ENCODE data around the gene GCAT. TPM values are rescaled to one million over a fixed set of nuclear protein-coding genes. Genes with fewer than 3 reads are reported as not detected.

Gene GCAT
- total and polyA plus RNA-seq, 2 of the 13 experiments (the other 11 are each of a cell fraction or from before 2014, with no cell fraction given) = 28.0 to 50.3 TPM

- no peak for TF ChIP-seq RARG (CRISPR knock-in tag; IDR thresholded peaks at IDR 0.05; ENCODE audit: low read depth)
- TF ChIP-seq, protein P1, sequence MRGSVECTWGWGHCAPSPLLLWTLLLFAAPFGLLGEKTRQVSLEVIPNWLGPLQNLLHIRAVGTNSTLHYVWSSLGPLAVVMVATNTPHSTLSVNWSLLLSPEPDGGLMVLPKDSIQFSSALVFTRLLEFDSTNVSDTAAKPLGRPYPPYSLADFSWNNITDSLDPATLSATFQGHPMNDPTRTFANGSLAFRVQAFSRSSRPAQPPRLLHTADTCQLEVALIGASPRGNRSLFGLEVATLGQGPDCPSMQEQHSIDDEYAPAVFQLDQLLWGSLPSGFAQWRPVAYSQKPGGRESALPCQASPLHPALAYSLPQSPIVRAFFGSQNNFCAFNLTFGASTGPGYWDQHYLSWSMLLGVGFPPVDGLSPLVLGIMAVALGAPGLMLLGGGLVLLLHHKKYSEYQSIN (CRISPR knock-in tag; IDR thresholded peaks at IDR 0.05; ENCODE audit: borderline replicate concordance) = no peak
- TF ChIP-seq EHMT2 (IDR thresholded peaks at IDR 0.05; ENCODE audit: borderline replicate concordance, low read depth, low read length) = no peak
- no peak for TF ChIP-seq ZKSCAN5 (CRISPR knock-in tag; IDR thresholded peaks at IDR 0.05)
- peak; percentile 69; the same call in 1 of the 2 replicates for TF ChIP-seq ZNF446 (CRISPR knock-in tag; IDR thresholded peaks at IDR 0.05)
- TF ChIP-seq KDM1A (CRISPR knock-in tag; IDR thresholded peaks at IDR 0.05) = peak; percentile 41; the same call in 1 of the 2 replicates
- no peak for TF ChIP-seq RFX5 (IDR thresholded peaks at IDR 0.05; ENCODE audit: low read depth, low read length)
- 0 out of 2 replicates have a peak, but pooled peaks have one; percentile 34 for TF ChIP-seq ZKSCAN1 (IDR thresholded peaks at IDR 0.05; ENCODE audit: low read length)
- no peak for TF ChIP-seq DPF2 (CRISPR knock-in tag; IDR thresholded peaks at IDR 0.05; ENCODE audit: borderline replicate concordance, low read depth)
- peak; percentile 81; the same call in 1 of the 2 replicates for TF ChIP-seq ZNF264 (CRISPR knock-in tag; IDR thresholded peaks at IDR 0.05)
- TF ChIP-seq ZNF580 (CRISPR knock-in tag; IDR thresholded peaks at IDR 0.05; ENCODE audit: borderline replicate concordance, low read depth) = peak; percentile 35; the same call in 1 of the 2 replicates
- TF ChIP-seq POGZ (CRISPR knock-in tag; IDR thresholded peaks at IDR 0.05) = peak; percentile 52
- TF ChIP-seq SNAI1 (CRISPR knock-in tag; IDR thresholded peaks at IDR 0.05; ENCODE audit: borderline replicate concordance) = 0 out of 2 replicates have a peak, but pooled peaks have one; percentile 42
- TF ChIP-seq PATZ1 (CRISPR knock-in tag; IDR thresholded peaks at IDR 0.05) = peak; percentile 25; the same call in 1 of the 2 replicates
- no peak for TF ChIP-seq GTF3A (CRISPR knock-in tag; conservative IDR thresholded peaks at IDR 0.05)
- no peak for TF ChIP-seq CEBPG (CRISPR knock-in tag; IDR thresholded peaks at IDR 0.05)
- TF ChIP-seq MIXL1 (CRISPR knock-in tag; IDR thresholded peaks at IDR 0.05) = no peak
- TF ChIP-seq ZNF354B (CRISPR knock-in tag; IDR thresholded peaks at IDR 0.05) = 0 out of 2 replicates have a peak, but pooled peaks have one; percentile 91
- TF ChIP-seq ZNF777 (CRISPR knock-in tag; IDR thresholded peaks at IDR 0.05) = 0 out of 2 replicates have a peak, but pooled peaks have one; percentile 53
- peak; percentile 97 for TF ChIP-seq ZNF770 (CRISPR knock-in tag; IDR thresholded peaks at IDR 0.05)
- peak; percentile 91 for TF ChIP-seq TAF1 (CRISPR knock-in tag; IDR thresholded peaks at IDR 0.05)
Measured at GRCh38 chr22:37804881-37805809, 2.6 kb upstream of the GCAT start (continued).
